GM19239 (cell line): ENCODE data around the gene PATE1.
"Not testable (repeated sequence)": the region's sequence is repeated elsewhere in the genome, so short reads cannot be mapped to it uniquely, and the experiment has no call there.

ENCODE experiments used
- DNase-seq: peaks from one replicate; pipeline ENCODE4 v3.0.0; 2011; ENCODE audit warnings: low spot score; ENCODE audit not compliant: insufficient read length
- FAIRE-seq: peaks from 2 replicates; lab custom pipeline; 2011; peaks lifted over from hg19 to GRCh38; lab: Jason Lieb, UNC

Gene PATE1

GRCh38 chr11:125745979-125746378, at the start of gene PATE1:
Gene PATE1 (plus strand): TSS chr11:125746279. CDS start chr11:125746305, 26 bp downstream.
- no peak for DNase-seq
- FAIRE-seq: no peak

- FAIRE-seq (no peak), DNase-seq (no peak)
These were observed 45.0 kb upstream of the PATE1 start for GRCh38 chr11:125701018-125701610.

- no peak for DNase-seq
- no peak for FAIRE-seq
These were observed 44.0 kb upstream of the PATE1 start for GRCh38 chr11:125701858-125702621.

- not testable (repeated sequence) for DNase-seq, FAIRE-seq
These were observed 41.4 kb upstream of the PATE1 start for GRCh38 chr11:125704686-125705085.

GRCh38 chr11:125720781-125721180, 25.3 kb upstream of the PATE1 start:
- DNase-seq (no peak), FAIRE-seq (no peak)

GRCh38 chr11:125724125-125724524, 22.0 kb upstream of the PATE1 start:
- FAIRE-seq (no peak), DNase-seq (no peak)

- FAIRE-seq (no peak), DNase-seq (no peak)
These were observed 17.1 kb upstream of the PATE1 start for GRCh38 chr11:125728969-125729368.

GRCh38 chr11:125740617-125741016, 5.5 kb upstream of the PATE1 start:
- DNase-seq: no peak
- FAIRE-seq: no peak

- FAIRE-seq: no peak
These were observed 2.4 kb upstream of the PATE1 start for GRCh38 chr11:125743681-125744080.

GRCh38 chr11:125750629-125751028, 4.5 kb downstream of the PATE1 start:
- DNase-seq: no peak
- no peak for FAIRE-seq

More at GRCh38 chr11:125743681-125744080, 2.4 kb upstream of the PATE1 start:
- no peak for DNase-seq

- FAIRE-seq: no peak
- no peak for DNase-seq
These were observed 10.0 kb downstream of the PATE1 start for GRCh38 chr11:125756050-125756449.

- DNase-seq (no peak), FAIRE-seq (no peak)
These were observed 16.4 kb downstream of the PATE1 start for GRCh38 chr11:125762445-125762844.

- FAIRE-seq: no peak
- DNase-seq: no peak
These were observed 17.4 kb downstream of the PATE1 start for GRCh38 chr11:125763483-125763882.

- FAIRE-seq: no peak
- no peak for DNase-seq
These were observed 20.2 kb downstream of the PATE1 start for GRCh38 chr11:125766251-125766650.

GRCh38 chr11:125768336-125769046, 22.4 kb downstream of the PATE1 start:
- FAIRE-seq (no peak), DNase-seq (no peak)

GRCh38 chr11:125770583-125770982, 24.5 kb downstream of the PATE1 start:
- DNase-seq: no peak
- FAIRE-seq: no peak

GRCh38 chr11:125772834-125773505, 26.9 kb downstream of the PATE1 start:
- no peak for DNase-seq
- no peak for FAIRE-seq

GRCh38 chr11:125773516-125773915, 27.4 kb downstream of the PATE1 start:
- FAIRE-seq (no peak), DNase-seq (no peak)

- FAIRE-seq: no peak
These were observed 31.2 kb downstream of the PATE1 start for GRCh38 chr11:125777309-125777708.

GRCh38 chr11:125778728-125779127, 32.6 kb downstream of the PATE1 start, which contains the start of gene PATE2:
Gene PATE2 (minus strand): TSS chr11:125778828. CDS start chr11:125778773, 55 bp downstream.
- no peak for FAIRE-seq

More at GRCh38 chr11:125777309-125777708, 31.2 kb downstream of the PATE1 start:
- no peak for DNase-seq

More at GRCh38 chr11:125778728-125779127, 32.6 kb downstream of the PATE1 start, which contains the start of gene PATE2:
- DNase-seq: no peak
